Measurements from ENCODE around the gene CCM2. TPM values are rescaled to one million over a fixed set of nuclear protein-coding genes. Genes with fewer than 3 reads are reported as not detected.
A peak's percentile ranks its signal among the peaks of the same experiment; 100 is the strongest.

The CCM2 gene
- total RNA-seq, 3 donors from 2014 or later (not counting 1 experiment from before 2014, with no cell fraction given), result 66.2 to 104 (median 97.5) TPM

GRCh38 chr7:45099891-45100760 is 100.1 kb downstream of the CCM2 start:
- H3K27me3 ChIP-seq (ENCODE audit: control insufficient read depth, insufficient read depth, low read length), result no peaks in the 10 kb centered on the region
- WGBS (ENCODE audit: insufficient coverage), result 97% methylated on average over 16 of the region's 16 CpGs
- H3K27me3 Mint-ChIP-seq (ENCODE audit: low read depth in 2 of 2), result no peaks in the 10 kb centered on the region
- no peak for TF ChIP-seq CTCF (IDR thresholded peaks at IDR 0.05)
- no peaks in the 10 kb centered on the region for H3K9me3 ChIP-seq (ENCODE audit: control insufficient read depth, insufficient read depth, low read length)
- no peaks in the 10 kb centered on the region for H3K36me3 Mint-ChIP-seq
- intact Hi-C loops (cut with micrococcal nuclease), result no loop called here
- DNase-seq (no peak), ATAC-seq (no peak)
- H3K4me3 ChIP-seq (ENCODE audit: low read length), result no peak overlapping the region
- H3K36me3 ChIP-seq (ENCODE audit: control insufficient read depth, insufficient read depth, low read length), result peaks cover 63% of the 10 kb centered on the region
- H3K9me3 Mint-ChIP-seq, result no peaks in the 10 kb centered on the region
- no peak overlapping the region for H3K27ac ChIP-seq (ENCODE audit: low read length)
- H3K4me1 ChIP-seq (ENCODE audit: control insufficient read depth, insufficient read depth, low read length), result peaks cover 6% of the 10 kb centered on the region
- peak overlapping the region in 1 of 2 donors; percentile 55 for H3K27ac Mint-ChIP-seq
- no peaks in the 10 kb centered on the region for H3K4me1 Mint-ChIP-seq
- H3K4me3 Mint-ChIP-seq, result no peak overlapping the region

GRCh38 chr7:45100761-45101480 is 100.9 kb downstream of the CCM2 start:
- TF ChIP-seq CTCF (IDR thresholded peaks at IDR 0.05), result no peak
- peaks cover 71% of the 10 kb centered on the region for H3K36me3 ChIP-seq (ENCODE audit: control insufficient read depth, insufficient read depth, low read length)
- intact Hi-C loops (cut with micrococcal nuclease), result no loop called here
- no peak for ATAC-seq
- H3K9me3 ChIP-seq (ENCODE audit: control insufficient read depth, insufficient read depth, low read length), result no peaks in the 10 kb centered on the region
- H3K4me3 ChIP-seq (ENCODE audit: low read length), result no peak overlapping the region
- peaks cover 6% of the 10 kb centered on the region for H3K4me1 ChIP-seq (ENCODE audit: control insufficient read depth, insufficient read depth, low read length)
- no peaks in the 10 kb centered on the region for H3K4me1 Mint-ChIP-seq
- no peak overlapping the region for H3K27ac ChIP-seq (ENCODE audit: low read length)
- no peaks in the 10 kb centered on the region for H3K27me3 ChIP-seq (ENCODE audit: control insufficient read depth, insufficient read depth, low read length)
- DNase-seq, result no peak
- no peaks in the 10 kb centered on the region for H3K36me3 Mint-ChIP-seq
- H3K4me3 Mint-ChIP-seq, result no peak overlapping the region
- no peak overlapping the region for H3K27ac Mint-ChIP-seq
- H3K9me3 Mint-ChIP-seq, result no peaks in the 10 kb centered on the region
- no peaks in the 10 kb centered on the region for H3K27me3 Mint-ChIP-seq (ENCODE audit: low read depth in 2 of 2)
- WGBS (ENCODE audit: insufficient coverage), result 96% methylated on average over 13 of the region's 13 CpGs

GRCh38 chr7:45101748-45102147 is 101.7 kb downstream of the CCM2 start:
- DNase-seq (no peak), ATAC-seq (no peak)
- H3K27me3 Mint-ChIP-seq (ENCODE audit: low read depth in 2 of 2), result no peaks in the 10 kb centered on the region
- intact Hi-C loops (cut with micrococcal nuclease), result no loop called here
- Histone ChIP-seq H3K9me3 (ENCODE audit: control insufficient read depth, insufficient read depth, low read length) (no peaks in the 10 kb centered on the region), H3K4me1 (ENCODE audit: control insufficient read depth, insufficient read depth, low read length) (peaks cover 6% of the 10 kb centered on the region), H3K27me3 (ENCODE audit: control insufficient read depth, insufficient read depth, low read length) (no peaks in the 10 kb centered on the region), H3K36me3 (ENCODE audit: control insufficient read depth, insufficient read depth, low read length) (peaks cover 77% of the 10 kb centered on the region), H3K27ac (ENCODE audit: low read length) (no peak overlapping the region), H3K4me3 (ENCODE audit: low read length) (no peak overlapping the region)
- no peaks in the 10 kb centered on the region for H3K36me3 Mint-ChIP-seq
- no peaks in the 10 kb centered on the region for H3K9me3 Mint-ChIP-seq
- no peak overlapping the region for H3K4me3 Mint-ChIP-seq
- H3K4me1 Mint-ChIP-seq, result no peaks in the 10 kb centered on the region
- TF ChIP-seq CTCF (IDR thresholded peaks at IDR 0.05), result no peak
- WGBS (ENCODE audit: insufficient coverage), result 95% methylated on average over 12 of the region's 12 CpGs
- H3K27ac Mint-ChIP-seq, result no peak overlapping the region
